MM.1S (cell line): ENCODE results near the gene DECR2.
A peak's percentile ranks its signal among the peaks of the same experiment; 100 is the strongest.

Source experiments
- DNase-seq: peaks from one replicate; pipeline ENCODE4 v3.0.0-alpha.2; 2015
- H2AFZ ChIP-seq: fragments of 300-600 bp; sonication (generic); 2 replicates; pipeline ENCODE4 v1.6.0; 2016; ENCODE audit warnings: antibody characterized with exemption, low read length
- H3F3A ChIP-seq: fragments of 300-600 bp; sonication (generic); 2 replicates; pipeline ENCODE4 v1.6.1; 2016; ENCODE audit warnings: mild to moderate bottlenecking, antibody characterized with exemption, low read length, moderate library complexity, mixed read lengths; ENCODE audit not compliant: insufficient read depth
- H3K27ac ChIP-seq: fragments of 300-600 bp; sonication (generic); 2 replicates; pipeline ENCODE4 v1.5.1; 2016; ENCODE audit warnings: mild to moderate bottlenecking, low read length
- H3K27me3 ChIP-seq: fragments of 300-600 bp; sonication (generic); replicated peaks from 2 replicates; pipeline ENCODE4 v1.6.0; 2016; ENCODE audit warnings: low read length; ENCODE audit not compliant: insufficient read depth
- H3K36me3 ChIP-seq: fragments of 300-600 bp; sonication (generic); replicated peaks from 2 replicates; pipeline ENCODE4 v1.6.1; 2016; ENCODE audit warnings: mild to moderate bottlenecking, low read length, mixed read lengths; ENCODE audit not compliant: insufficient read depth
- H3K4me1 ChIP-seq: fragments of 300-600 bp; sonication (generic); 2 replicates; pipeline ENCODE4 v1.6.1; 2016; ENCODE audit warnings: low read length, mixed read lengths
- H3K4me2 ChIP-seq: fragments of 300-600 bp; sonication (generic); 2 replicates; pipeline ENCODE4 v1.6.0; 2016; ENCODE audit warnings: low read depth, low read length
- H3K4me3 ChIP-seq: fragments of 300-600 bp; sonication (generic); 2 replicates; pipeline ENCODE4 v1.5.1; 2016; ENCODE audit warnings: low read length, mixed read lengths
- H3K79me2 ChIP-seq: fragments of 300-600 bp; sonication (generic); 2 replicates; pipeline ENCODE4 v1.6.1; 2016; ENCODE audit warnings: mixed run types, low read length, mixed read lengths
- H3K9ac ChIP-seq: fragments of 300-600 bp; sonication (generic); 2 replicates; pipeline ENCODE4 v1.6.1; 2016; ENCODE audit warnings: low read length, mixed read lengths
- H3K9me2 ChIP-seq: fragments of 300-600 bp; sonication (generic); replicated peaks from 2 replicates; pipeline ENCODE4 v1.6.1; 2016; ENCODE audit warnings: mild to moderate bottlenecking, low read length, mixed read lengths; ENCODE audit not compliant: insufficient read depth
- H3K9me3 ChIP-seq: fragments of 300-600 bp; sonication (generic); replicated peaks from 2 replicates; pipeline ENCODE4 v1.6.1; 2016; ENCODE audit warnings: mild to moderate bottlenecking, low read length, mixed read lengths; ENCODE audit not compliant: insufficient read depth
- H4K20me1 ChIP-seq: fragments of 300-600 bp; sonication (generic); 2 replicates; pipeline ENCODE4 v1.6.1; 2016; ENCODE audit warnings: mild to moderate bottlenecking, low read length, moderate library complexity, mixed read lengths; ENCODE audit not compliant: insufficient read depth
- CTCF ChIP-seq: fragments of 300-600 bp; sonication (generic); IDR thresholded peaks from 2 replicates; pipeline ENCODE4 v1.5.1; 2016; ENCODE audit warnings: antibody characterized with exemption, low read length, mixed read lengths
- EZH2 ChIP-seq: fragments of 300-600 bp; sonication (generic); optimal IDR thresholded peaks from 2 replicates; pipeline ENCODE3; 2017; ENCODE audit warnings: low read depth, mild to moderate bottlenecking, antibody characterized with exemption, low read length, mixed read lengths
- EZH2phosphoT487 ChIP-seq: fragments of 300-600 bp; sonication (generic); IDR thresholded peaks from 2 replicates; pipeline ENCODE4 v1.6.1; 2018; ENCODE audit warnings: antibody characterized with exemption, low read length

The DECR2 gene

GRCh38 chr16:370979-371514 lies 30.6 kb upstream of the DECR2 start:
- Histone ChIP-seq H3K4me3 (0 out of 2 replicates have a peak overlapping the region, but pooled peaks have one; percentile 10), H2AFZ (peak overlapping the region; percentile 36), H3K27me3 (no peaks in the 10 kb centered on the region), H3K36me3 (no peaks in the 10 kb centered on the region), H3K9me3 (no peaks in the 10 kb centered on the region), H3K9ac (no peak overlapping the region; the same call in 1 of the 2 replicates), H3K4me1 (peaks cover 5% of the 10 kb centered on the region; the same call in 1 of the 2 replicates), H3K79me2 (0 out of 2 replicates have a peak, but pooled peaks cover 6% of the 10 kb centered on the region), H4K20me1 (no peaks in the 10 kb centered on the region), H3K9me2 (no peaks in the 10 kb centered on the region), H3K4me2 (peak overlapping the region; percentile 46), H3F3A (no peaks in the 10 kb centered on the region), H3K27ac (no peak overlapping the region)
- TF ChIP-seq EZH2 (no peak), EZH2phosphoT487 (no peak), CTCF (no peak)
- DNase-seq = no peak

- no peak overlapping the region for H3K4me2 ChIP-seq
- H4K20me1 ChIP-seq = no peaks in the 10 kb centered on the region
Measured at GRCh38 chr16:371515-372301, 30.0 kb upstream of the DECR2 start.

GRCh38 chr16:372302-372983 lies 29.2 kb upstream of the DECR2 start:
- Histone ChIP-seq H3K9ac (no peak overlapping the region), H3K36me3 (no peaks in the 10 kb centered on the region), H3K27me3 (no peaks in the 10 kb centered on the region), H3K27ac (no peak overlapping the region), H3K4me3 (no peak overlapping the region), H3K4me1 (peaks cover 5% of the 10 kb centered on the region; the same call in 1 of the 2 replicates), H3K4me2 (no peak overlapping the region), H3K9me3 (no peaks in the 10 kb centered on the region), H2AFZ (no peak overlapping the region), H3K79me2 (0 out of 2 replicates have a peak, but pooled peaks cover 6% of the 10 kb centered on the region), H3F3A (no peaks in the 10 kb centered on the region), H4K20me1 (no peaks in the 10 kb centered on the region), H3K9me2 (no peaks in the 10 kb centered on the region)
- TF ChIP-seq EZH2 (no peak), EZH2phosphoT487 (no peak), CTCF (no peak)
- no peak for DNase-seq

More at GRCh38 chr16:371515-372301, 30.0 kb upstream of the DECR2 start:
- Histone ChIP-seq H3K79me2 (0 out of 2 replicates have a peak, but pooled peaks cover 6% of the 10 kb centered on the region), H3K36me3 (no peaks in the 10 kb centered on the region), H3K9me2 (no peaks in the 10 kb centered on the region), H3K27ac (no peak overlapping the region), H2AFZ (no peak overlapping the region), H3F3A (no peaks in the 10 kb centered on the region), H3K27me3 (no peaks in the 10 kb centered on the region), H3K4me3 (no peak overlapping the region), H3K4me1 (peaks cover 5% of the 10 kb centered on the region; the same call in 1 of the 2 replicates), H3K9ac (no peak overlapping the region), H3K9me3 (no peaks in the 10 kb centered on the region)
- DNase-seq = no peak
- TF ChIP-seq EZH2 (no peak), CTCF (no peak), EZH2phosphoT487 (no peak)
